Nephron (organoid): Measurements from ENCODE around the gene C15orf62.

Experiments
- H3K27ac Mint-ChIP-seq, 3 experiments: 2 replicates each; pipeline ENCODE4 v1.8.0; 2020; ENCODE audit warnings: mixed read lengths in 3 of 3, mild to moderate bottlenecking in 2 of 3, moderate library complexity in 1 of 3
- H3K27me3 Mint-ChIP-seq: 2 replicates; pipeline ENCODE4 v1.8.0; 2021; ENCODE audit warnings: low read depth, mild to moderate bottlenecking, moderate library complexity, mixed read lengths
- H3K36me3 Mint-ChIP-seq: 2 replicates; pipeline ENCODE4 v1.8.0; 2020; ENCODE audit warnings: low read depth, mixed read lengths
- H3K4me1 Mint-ChIP-seq: 2 replicates; pipeline ENCODE4 v1.8.0; 2020; ENCODE audit warnings: mixed read lengths
- H3K4me3 Mint-ChIP-seq, 3 experiments: 2 replicates each; pipeline ENCODE4 v1.8.0; 2020; ENCODE audit warnings: mild to moderate bottlenecking in 3 of 3, mixed read lengths in 3 of 3, moderate library complexity in 2 of 3
- H3K9me3 Mint-ChIP-seq: 2 replicates; pipeline ENCODE4 v1.8.0; 2020; ENCODE audit warnings: mixed read lengths
- TF ChIP-seq, protein P1 (sequence below), 3 experiments: fragments of 200-600 bp; sonication (generic); IDR thresholded peaks; one replicate each; pipeline ENCODE4 v1.5.0; 2021; ENCODE audit warnings: antibody characterized with exemption in 3 of 3; ENCODE audit not compliant: unreplicated experiment in 3 of 3

The C15orf62 gene

GRCh38 chr15:40787991-40788390 is 18.2 kb downstream of the C15orf62 start:
- peak overlapping the region; percentile 47 to 89 (median 71) for H3K27ac Mint-ChIP-seq
- H3K9me3 Mint-ChIP-seq, result no peaks in the 10 kb centered on the region
- no peak overlapping the region for H3K4me3 Mint-ChIP-seq
- no peaks in the 10 kb centered on the region for H3K4me1 Mint-ChIP-seq
- TF ChIP-seq, protein P1, sequence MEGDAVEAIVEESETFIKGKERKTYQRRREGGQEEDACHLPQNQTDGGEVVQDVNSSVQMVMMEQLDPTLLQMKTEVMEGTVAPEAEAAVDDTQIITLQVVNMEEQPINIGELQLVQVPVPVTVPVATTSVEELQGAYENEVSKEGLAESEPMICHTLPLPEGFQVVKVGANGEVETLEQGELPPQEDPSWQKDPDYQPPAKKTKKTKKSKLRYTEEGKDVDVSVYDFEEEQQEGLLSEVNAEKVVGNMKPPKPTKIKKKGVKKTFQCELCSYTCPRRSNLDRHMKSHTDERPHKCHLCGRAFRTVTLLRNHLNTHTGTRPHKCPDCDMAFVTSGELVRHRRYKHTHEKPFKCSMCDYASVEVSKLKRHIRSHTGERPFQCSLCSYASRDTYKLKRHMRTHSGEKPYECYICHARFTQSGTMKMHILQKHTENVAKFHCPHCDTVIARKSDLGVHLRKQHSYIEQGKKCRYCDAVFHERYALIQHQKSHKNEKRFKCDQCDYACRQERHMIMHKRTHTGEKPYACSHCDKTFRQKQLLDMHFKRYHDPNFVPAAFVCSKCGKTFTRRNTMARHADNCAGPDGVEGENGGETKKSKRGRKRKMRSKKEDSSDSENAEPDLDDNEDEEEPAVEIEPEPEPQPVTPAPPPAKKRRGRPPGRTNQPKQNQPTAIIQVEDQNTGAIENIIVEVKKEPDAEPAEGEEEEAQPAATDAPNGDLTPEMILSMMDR (IDR thresholded peaks at IDR 0.05; ENCODE audit: unreplicated experiment in 3 of 3), result no peak
- H3K36me3 Mint-ChIP-seq, result peaks cover 9% of the 10 kb centered on the region
- no peaks in the 10 kb centered on the region for H3K27me3 Mint-ChIP-seq

DNA sequence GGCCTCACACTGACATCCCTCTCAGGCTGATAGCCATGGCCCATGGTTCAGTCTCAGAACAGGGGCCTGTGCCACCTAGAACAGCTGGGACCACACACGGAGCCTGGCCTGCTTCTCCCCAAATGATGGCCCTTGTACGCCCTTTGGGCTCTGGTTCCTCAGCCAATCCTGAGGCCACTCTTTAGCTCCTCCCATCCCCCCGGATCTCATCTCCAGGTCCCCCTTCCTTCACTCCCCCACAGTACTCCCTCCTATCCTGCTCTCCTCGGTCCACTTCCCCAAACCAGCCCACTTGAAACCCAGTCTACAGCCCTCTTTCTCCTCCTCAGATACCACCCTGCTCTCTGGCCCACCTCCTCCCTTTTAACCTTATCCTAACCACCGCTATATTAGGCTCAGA is 19.3 kb downstream of the C15orf62 start:
- TF ChIP-seq, protein P1 (IDR thresholded peaks at IDR 0.05; ENCODE audit: unreplicated experiment in 3 of 3), result no peak
- Mint-ChIP-seq H3K4me1 (no peaks in the 10 kb centered on the region), H3K4me3 (no peak overlapping the region), H3K27ac (peak overlapping the region; percentile 11 to 35 (median 20)), H3K9me3 (no peaks in the 10 kb centered on the region), H3K27me3 (no peaks in the 10 kb centered on the region), H3K36me3 (peaks cover 12% of the 10 kb centered on the region)

GRCh38 chr15:40789999-40790398 is 20.2 kb downstream of the C15orf62 start:
- H3K27ac Mint-ChIP-seq, result no peak overlapping the region
- TF ChIP-seq, protein P1 (IDR thresholded peaks at IDR 0.05; ENCODE audit: unreplicated experiment in 3 of 3), result no peak
- H3K9me3 Mint-ChIP-seq, result no peaks in the 10 kb centered on the region
- H3K4me1 Mint-ChIP-seq, result no peaks in the 10 kb centered on the region
- peaks cover 12% of the 10 kb centered on the region for H3K36me3 Mint-ChIP-seq
- H3K27me3 Mint-ChIP-seq, result no peaks in the 10 kb centered on the region
- no peak overlapping the region for H3K4me3 Mint-ChIP-seq

DNA sequence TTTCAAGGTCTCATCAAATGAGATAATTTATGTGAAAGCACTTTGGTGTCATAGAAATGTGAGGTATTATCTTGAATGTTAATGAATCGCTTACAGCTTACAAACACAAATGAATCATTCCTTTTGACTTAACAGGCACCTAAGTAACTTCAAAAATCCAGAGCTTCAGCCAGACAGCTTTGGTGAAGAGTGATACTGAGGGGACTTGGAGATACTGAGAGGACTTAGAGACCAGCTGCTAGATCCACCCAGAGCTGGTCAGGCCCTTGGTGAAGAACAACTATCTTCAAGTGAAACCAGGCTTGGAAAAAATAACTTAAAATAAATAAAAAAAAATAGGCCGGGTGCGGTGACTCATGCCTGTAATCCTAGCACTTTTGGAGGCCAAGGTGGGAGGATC is 20.9 kb downstream of the C15orf62 start:
- H3K27ac Mint-ChIP-seq, result no peak overlapping the region
- H3K9me3 Mint-ChIP-seq, result no peaks in the 10 kb centered on the region
- H3K27me3 Mint-ChIP-seq, result no peaks in the 10 kb centered on the region
- H3K36me3 Mint-ChIP-seq, result peaks cover 12% of the 10 kb centered on the region
- TF ChIP-seq, protein P1 (IDR thresholded peaks at IDR 0.05; ENCODE audit: unreplicated experiment in 3 of 3), result no peak
- no peaks in the 10 kb centered on the region for H3K4me1 Mint-ChIP-seq
- H3K4me3 Mint-ChIP-seq, result no peak overlapping the region

GRCh38 chr15:40792394-40792793 is 22.6 kb downstream of the C15orf62 start:
- no peaks in the 10 kb centered on the region for H3K27me3 Mint-ChIP-seq
- H3K9me3 Mint-ChIP-seq, result no peaks in the 10 kb centered on the region
- H3K27ac Mint-ChIP-seq, result no peak overlapping the region
- TF ChIP-seq, protein P1 (IDR thresholded peaks at IDR 0.05; ENCODE audit: unreplicated experiment in 3 of 3), result no peak
- no peak overlapping the region for H3K4me3 Mint-ChIP-seq
- peaks cover 15% of the 10 kb centered on the region for H3K36me3 Mint-ChIP-seq
- H3K4me1 Mint-ChIP-seq, result no peaks in the 10 kb centered on the region

DNA sequence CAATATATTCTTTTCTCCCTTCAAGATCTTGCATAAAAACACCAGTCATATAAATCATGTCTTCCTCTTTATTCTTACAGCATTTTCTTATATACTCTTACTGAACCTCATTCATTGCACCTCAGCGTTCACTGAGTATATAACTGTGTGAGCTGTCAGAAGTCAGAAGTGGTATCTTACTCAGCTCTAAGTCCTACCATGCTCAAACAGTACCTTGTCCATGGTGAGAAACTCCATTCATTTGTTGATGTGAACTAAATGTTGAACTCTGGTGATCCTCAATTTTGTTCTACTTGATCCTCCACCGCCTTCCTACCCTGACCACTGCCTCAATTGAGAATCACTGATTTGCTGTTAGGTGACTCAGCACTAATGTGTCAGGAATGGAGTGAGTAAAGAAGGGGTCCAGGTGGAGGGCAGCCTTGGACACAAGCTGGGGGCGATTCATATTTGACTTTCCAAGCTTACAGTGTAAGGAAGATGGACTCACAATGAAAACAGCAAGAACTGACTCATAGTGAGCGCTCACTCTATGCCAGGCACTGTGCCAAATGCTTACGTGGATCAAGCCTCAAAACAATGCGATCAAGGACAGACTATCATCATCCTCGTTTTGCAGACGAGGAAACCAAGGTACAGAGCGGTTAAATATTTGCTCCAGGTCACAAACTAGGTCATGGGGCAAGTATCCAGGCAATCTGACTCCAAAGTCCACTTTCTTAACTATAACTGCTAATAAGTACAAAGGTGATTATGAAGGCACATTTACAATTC is 23.6 kb downstream of the C15orf62 start:
- Mint-ChIP-seq H3K27ac (no peak overlapping the region), H3K27me3 (no peaks in the 10 kb centered on the region), H3K36me3 (peaks cover 20% of the 10 kb centered on the region), H3K4me3 (no peak overlapping the region), H3K4me1 (no peaks in the 10 kb centered on the region), H3K9me3 (no peaks in the 10 kb centered on the region)
- TF ChIP-seq, protein P1 (IDR thresholded peaks at IDR 0.05; ENCODE audit: unreplicated experiment in 3 of 3), result no peak
